Measurements from ENCODE around the gene CTR9.

Gene CTR9

DNA sequence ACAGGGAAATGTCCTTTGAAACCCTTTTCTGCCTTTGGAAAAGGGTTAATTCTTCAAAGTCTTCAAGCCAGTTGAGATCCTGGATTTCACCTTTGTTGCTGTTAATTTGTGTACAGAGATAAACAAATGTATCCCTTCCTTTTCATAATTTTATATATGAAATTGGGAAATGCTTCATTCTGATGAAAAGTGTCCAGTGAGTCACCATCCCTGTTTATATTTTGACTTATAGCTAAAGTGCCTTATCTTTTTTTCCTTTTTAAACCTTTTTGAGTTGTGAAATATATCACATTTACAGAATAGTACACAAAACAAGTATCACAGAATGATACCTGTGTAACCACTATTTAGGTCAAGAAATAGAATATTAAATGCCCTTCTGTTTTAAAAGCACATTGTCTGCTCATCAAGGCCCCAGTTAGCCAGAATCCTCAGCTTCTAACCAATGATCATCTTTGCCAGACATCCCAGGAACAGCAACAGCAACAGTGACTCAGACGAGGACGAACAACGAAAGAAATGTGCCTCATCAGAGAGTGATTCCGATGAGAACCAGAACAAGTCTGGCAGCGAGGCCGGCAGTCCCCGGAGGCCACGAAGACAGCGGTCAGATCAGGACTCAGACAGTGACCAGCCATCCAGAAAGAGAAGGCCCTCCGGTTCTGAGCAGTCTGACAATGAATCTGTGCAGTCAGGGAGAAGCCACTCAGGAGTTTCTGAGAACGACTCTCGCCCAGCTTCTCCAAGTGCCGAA is 27.3 kb downstream of the CTR9 start:
- no peak for DNase-seq (ENCODE audit: low read depth)
- TF ChIP-seq, protein P1, sequence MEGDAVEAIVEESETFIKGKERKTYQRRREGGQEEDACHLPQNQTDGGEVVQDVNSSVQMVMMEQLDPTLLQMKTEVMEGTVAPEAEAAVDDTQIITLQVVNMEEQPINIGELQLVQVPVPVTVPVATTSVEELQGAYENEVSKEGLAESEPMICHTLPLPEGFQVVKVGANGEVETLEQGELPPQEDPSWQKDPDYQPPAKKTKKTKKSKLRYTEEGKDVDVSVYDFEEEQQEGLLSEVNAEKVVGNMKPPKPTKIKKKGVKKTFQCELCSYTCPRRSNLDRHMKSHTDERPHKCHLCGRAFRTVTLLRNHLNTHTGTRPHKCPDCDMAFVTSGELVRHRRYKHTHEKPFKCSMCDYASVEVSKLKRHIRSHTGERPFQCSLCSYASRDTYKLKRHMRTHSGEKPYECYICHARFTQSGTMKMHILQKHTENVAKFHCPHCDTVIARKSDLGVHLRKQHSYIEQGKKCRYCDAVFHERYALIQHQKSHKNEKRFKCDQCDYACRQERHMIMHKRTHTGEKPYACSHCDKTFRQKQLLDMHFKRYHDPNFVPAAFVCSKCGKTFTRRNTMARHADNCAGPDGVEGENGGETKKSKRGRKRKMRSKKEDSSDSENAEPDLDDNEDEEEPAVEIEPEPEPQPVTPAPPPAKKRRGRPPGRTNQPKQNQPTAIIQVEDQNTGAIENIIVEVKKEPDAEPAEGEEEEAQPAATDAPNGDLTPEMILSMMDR (IDR thresholded peaks at IDR 0.05; ENCODE audit: low read depth, low read length, missing control alignments), result no peak
- no peak overlapping the region for H3K4me3 ChIP-seq (ENCODE audit: low read depth, low read length)

GRCh38 chr11:10779086-10779485 is 28.0 kb downstream of the CTR9 start:
- TF ChIP-seq, protein P1 (IDR thresholded peaks at IDR 0.05; ENCODE audit: low read depth, low read length, missing control alignments), result no peak
- DNase-seq (ENCODE audit: low read depth), result no peak
- H3K4me3 ChIP-seq (ENCODE audit: low read depth, low read length), result no peak overlapping the region

DNA sequence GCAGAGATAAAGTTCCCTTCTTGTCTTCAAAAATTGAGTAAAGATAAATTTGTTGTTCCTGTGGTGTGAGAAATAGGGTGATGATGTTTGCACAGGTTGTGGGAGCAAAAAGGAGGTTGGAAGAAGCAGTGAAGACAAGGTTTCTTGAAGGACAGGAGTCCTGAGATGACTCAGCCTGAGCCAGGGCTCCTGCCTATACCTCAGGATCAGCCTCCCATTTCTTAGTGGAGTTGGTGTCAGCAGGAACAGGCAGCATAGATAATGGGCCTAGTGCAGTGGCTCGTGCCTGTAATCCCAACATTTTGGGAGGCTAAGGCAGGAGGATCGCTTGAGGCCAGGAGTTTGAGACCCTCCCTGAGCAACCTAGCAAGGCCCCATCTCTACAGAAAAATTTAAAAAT is 29.0 kb downstream of the CTR9 start:
- TF ChIP-seq, protein P1 (IDR thresholded peaks at IDR 0.05; ENCODE audit: low read depth, low read length, missing control alignments), result no peak
- H3K4me3 ChIP-seq (ENCODE audit: low read depth, low read length), result no peak overlapping the region
- DNase-seq (ENCODE audit: low read depth), result no peak

DNA sequence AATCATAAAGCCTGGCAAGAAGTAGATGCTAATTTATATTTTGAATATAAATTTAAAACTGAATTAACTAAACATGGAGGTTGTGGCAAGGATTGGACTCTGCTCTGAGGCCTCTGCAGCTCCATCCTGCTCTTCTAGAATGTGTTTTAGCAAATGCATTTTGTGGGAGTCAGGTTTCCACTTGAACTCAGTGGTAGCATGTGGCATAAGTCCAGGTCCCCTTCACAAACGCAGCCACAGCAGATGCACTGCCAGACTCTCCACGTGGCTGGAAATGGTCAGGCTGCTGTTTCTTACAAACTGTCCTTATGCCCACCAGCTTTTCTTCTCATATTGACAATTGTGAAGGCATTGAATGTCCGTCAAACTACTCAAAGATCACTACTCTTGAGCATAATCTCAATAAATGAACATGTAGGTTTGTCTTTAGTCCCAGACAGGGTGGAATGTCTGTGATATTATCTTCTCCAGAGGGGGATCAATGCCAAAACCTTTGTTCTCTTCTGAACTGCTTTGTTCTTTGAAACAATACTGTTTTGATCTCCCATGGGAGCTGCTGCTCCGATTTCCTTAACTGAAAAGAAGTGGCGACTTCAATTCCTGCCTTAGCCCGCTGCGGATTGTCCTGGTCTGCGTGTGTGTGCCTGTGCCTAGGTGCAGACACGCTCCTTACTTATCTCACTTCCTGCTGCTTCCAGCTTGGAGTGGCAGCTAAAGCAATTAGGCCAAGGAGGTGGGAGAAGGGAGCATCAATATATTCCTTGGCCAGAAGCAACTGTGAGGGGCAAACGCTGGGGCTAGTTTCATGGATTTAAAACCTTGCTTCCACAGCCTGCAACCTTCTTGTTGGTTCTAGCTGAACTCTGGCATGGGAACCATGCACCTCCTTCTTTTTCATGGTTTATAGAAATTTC is 33.4 kb downstream of the CTR9 start:
- TF ChIP-seq, protein P1 (IDR thresholded peaks at IDR 0.05; ENCODE audit: low read depth, low read length, missing control alignments), result no peak
- no peak overlapping the region for H3K4me3 ChIP-seq (ENCODE audit: low read depth, low read length)
- DNase-seq (ENCODE audit: low read depth), result no peak

DNA sequence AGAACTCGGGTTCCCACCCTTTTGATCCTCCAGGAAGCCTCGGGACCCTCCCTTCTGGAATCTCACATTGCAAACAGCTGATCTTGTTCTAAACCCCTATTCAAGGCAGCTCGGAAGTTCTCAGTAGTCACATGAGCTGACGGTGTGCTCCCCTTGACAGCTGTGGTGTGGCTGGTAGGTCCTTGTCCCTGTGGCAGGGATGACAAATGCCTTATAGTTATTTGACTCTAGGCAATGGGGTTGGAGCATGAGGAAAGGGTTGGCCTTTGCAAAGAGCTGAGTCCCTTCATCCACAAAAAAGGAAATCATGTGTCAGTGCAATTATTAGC is 34.1 kb downstream of the CTR9 start:
- TF ChIP-seq, protein P1 (IDR thresholded peaks at IDR 0.05; ENCODE audit: low read depth, low read length, missing control alignments), result no peak
- no peak for DNase-seq (ENCODE audit: low read depth)
- H3K4me3 ChIP-seq (ENCODE audit: low read depth, low read length), result no peak overlapping the region

GRCh38 chr11:10786451-10786850 is 35.4 kb downstream of the CTR9 start:
- H3K4me3 ChIP-seq (ENCODE audit: low read depth, low read length), result no peak overlapping the region
- TF ChIP-seq, protein P1 (IDR thresholded peaks at IDR 0.05; ENCODE audit: low read depth, low read length, missing control alignments), result no peak
- no peak for DNase-seq (ENCODE audit: low read depth)

Data from GM12864 (cell line).